Measurements from ENCODE around the gene CTNNA2.

- TF ChIP-seq TAF1 (IDR thresholded peaks at IDR 0.05; ENCODE audit: low read depth, low read length) (no peak), SP4 (IDR thresholded peaks at IDR 0.05; ENCODE audit: low read length) (no peak), ATF3 (IDR thresholded peaks at IDR 0.05; ENCODE audit: insufficient read depth, low read depth, low read length) (no peak), CTCF (IDR thresholded peaks at IDR 0.05; ENCODE audit: control extremely low read depth in 1 of 3, insufficient read depth in 1 of 3, low read depth in 1 of 3, low read length in 3 of 3) (no peak), CBX5 (IDR thresholded peaks at IDR 0.05; ENCODE audit: low read depth, low read length) (no peak), TEAD4 (IDR thresholded peaks at IDR 0.05; ENCODE audit: low read depth, low read length) (no peak), JUN (IDR thresholded peaks at IDR 0.05; ENCODE audit: low read depth, low read length) (no peak), SIRT6 (IDR thresholded peaks at IDR 0.05; ENCODE audit: low read length) (no peak), POLR2AphosphoS5 (IDR thresholded peaks at IDR 0.05; ENCODE audit: low read depth, low read length) (no peak), SUZ12 (IDR thresholded peaks at IDR 0.05; ENCODE audit: low read length) (no peak), CHD1 (IDR thresholded peaks at IDR 0.05; ENCODE audit: low read depth, low read length) (no peak), EP300 (IDR thresholded peaks at IDR 0.05; ENCODE audit: borderline replicate concordance in 1 of 2, low read depth in 2 of 2, low read length in 2 of 2) (no peak), USF2 (IDR thresholded peaks at IDR 0.05; ENCODE audit: low read length) (no peak), POLR2A (IDR thresholded peaks at IDR 0.05; ENCODE audit: control extremely low read depth in 1 of 2, low read depth in 2 of 2, low read length in 2 of 2) (no peak)
Observed at GRCh38 chr2:80190166-80190565, 677.3 kb downstream of the CTNNA2 start.

Data from H1 (cell line).